ENCODE results near the gene CKAP2. TPM values are rescaled to one million over a fixed set of nuclear protein-coding genes. Genes with fewer than 3 reads are reported as not detected.

The CKAP2 gene
- total and polyA plus RNA-seq, 2 experiments from 2014 or later, result 24.9 to 47.2 TPM

GRCh38 chr13:52411629-52412028, 43.6 kb upstream of the CKAP2 start:
- Histone ChIP-seq H3K27ac (no peak overlapping the region), H3K36me3 (peaks cover 11% of the 10 kb centered on the region), H3K4me1 (ENCODE audit: low read depth) (peaks cover 11% of the 10 kb centered on the region), H3K9me3 (ENCODE audit: low read depth) (no peaks in the 10 kb centered on the region), H3K27me3 (peaks cover 3% of the 10 kb centered on the region), H3K4me3 (no peak overlapping the region)
- no peak for DNase-seq (ENCODE audit: low read depth in 1 of 2, low spot score in 1 of 2)
- no peak for TF ChIP-seq CTCF (IDR thresholded peaks at IDR 0.05; ENCODE audit: low read depth, low read length)

- no peak for DNase-seq (ENCODE audit: low read depth in 1 of 2, low spot score in 1 of 2)
- peaks cover 11% of the 10 kb centered on the region for H3K4me1 ChIP-seq (ENCODE audit: low read depth)
- H3K9me3 ChIP-seq (ENCODE audit: low read depth), result no peaks in the 10 kb centered on the region
- H3K4me3 ChIP-seq, result no peak overlapping the region
- no peak overlapping the region for H3K27ac ChIP-seq
- peaks cover 12% of the 10 kb centered on the region for H3K36me3 ChIP-seq
- no peak for TF ChIP-seq CTCF (IDR thresholded peaks at IDR 0.05; ENCODE audit: low read depth, low read length)
- H3K27me3 ChIP-seq, result no peaks in the 10 kb centered on the region
These were observed 43.1 kb upstream of the CKAP2 start for GRCh38 chr13:52412128-52412527.

GRCh38 chr13:52414051-52414450, 41.2 kb upstream of the CKAP2 start:
- TF ChIP-seq CTCF (IDR thresholded peaks at IDR 0.05; ENCODE audit: low read depth, low read length), result no peak
- H3K27me3 ChIP-seq, result no peaks in the 10 kb centered on the region
- H3K4me1 ChIP-seq (ENCODE audit: low read depth), result peaks cover 11% of the 10 kb centered on the region
- no peak overlapping the region for H3K4me3 ChIP-seq
- DNase-seq (ENCODE audit: low read depth in 1 of 2, low spot score in 1 of 2), result no peak
- peaks cover 19% of the 10 kb centered on the region for H3K36me3 ChIP-seq
- no peaks in the 10 kb centered on the region for H3K9me3 ChIP-seq (ENCODE audit: low read depth)
- H3K27ac ChIP-seq, result peak overlapping the region; percentile 0

- DNase-seq (ENCODE audit: low read depth in 1 of 2, low spot score in 1 of 2), result peak in 1 of 2 donors; percentile 61
- peaks cover 19% of the 10 kb centered on the region for H3K36me3 ChIP-seq
- no peaks in the 10 kb centered on the region for H3K27me3 ChIP-seq
- peaks cover 11% of the 10 kb centered on the region for H3K4me1 ChIP-seq (ENCODE audit: low read depth)
- peak overlapping the region; percentile 0 for H3K27ac ChIP-seq
- H3K4me3 ChIP-seq, result no peak overlapping the region
- no peak for TF ChIP-seq CTCF (IDR thresholded peaks at IDR 0.05; ENCODE audit: low read depth, low read length)
- H3K9me3 ChIP-seq (ENCODE audit: low read depth), result no peaks in the 10 kb centered on the region
These were observed 40.3 kb upstream of the CKAP2 start for GRCh38 chr13:52414963-52415362.

GRCh38 chr13:52419080-52419479, 36.2 kb upstream of the CKAP2 start:
- Histone ChIP-seq H3K27ac (no peak overlapping the region), H3K4me3 (no peak overlapping the region), H3K36me3 (peaks cover 31% of the 10 kb centered on the region), H3K9me3 (ENCODE audit: low read depth) (no peaks in the 10 kb centered on the region), H3K27me3 (no peaks in the 10 kb centered on the region), H3K4me1 (ENCODE audit: low read depth) (peaks cover 5% of the 10 kb centered on the region)
- DNase-seq (ENCODE audit: low read depth in 1 of 2, low spot score in 1 of 2), result no peak
- no peak for TF ChIP-seq CTCF (IDR thresholded peaks at IDR 0.05; ENCODE audit: low read depth, low read length)

GRCh38 chr13:52421216-52421615, 34.1 kb upstream of the CKAP2 start:
- Histone ChIP-seq H3K27ac (no peak overlapping the region), H3K4me1 (ENCODE audit: low read depth) (no peaks in the 10 kb centered on the region), H3K9me3 (ENCODE audit: low read depth) (no peaks in the 10 kb centered on the region), H3K27me3 (no peaks in the 10 kb centered on the region), H3K36me3 (peaks cover 34% of the 10 kb centered on the region), H3K4me3 (no peak overlapping the region)
- DNase-seq (ENCODE audit: low read depth in 1 of 2, low spot score in 1 of 2), result no peak
- TF ChIP-seq CTCF (IDR thresholded peaks at IDR 0.05; ENCODE audit: low read depth, low read length), result no peak
